Activated naive CD4-positive, alpha-beta T cell treated with anti-CD3 and anti-CD28 coated beads, Interleukin-2, amount 50 U/mL, for 16 hours (primary cell): ENCODE measurements around the gene STK24.
"Not testable (repeated sequence)": the region's sequence is repeated elsewhere in the genome, so short reads cannot be mapped to it uniquely, and the experiment has no call there.

ENCODE experiments used
- DNase-seq: peaks from one replicate; pipeline ENCODE4 v3.0.0-alpha.2; 2020

The STK24 gene

GRCh38 chr13:98576963-98577835 lies at the start of gene STK24:
Gene STK24, minus strand, starts transcription at chr13:98577107. Its CDS starts 321 bp downstream, at chr13:98576786.
- peak; percentile 61 for DNase-seq

- DNase-seq, result no peak
Observed at GRCh38 chr13:98626298-98626935, 49.5 kb upstream of the STK24 start.

GRCh38 chr13:98624589-98624988 lies 47.7 kb upstream of the STK24 start:
- DNase-seq, result not testable (repeated sequence)

- DNase-seq, result no peak
Observed at GRCh38 chr13:98622931-98623331, 46.0 kb upstream of the STK24 start.

- DNase-seq, result no peak
Observed at GRCh38 chr13:98619556-98619955, 42.6 kb upstream of the STK24 start.

GRCh38 chr13:98615595-98615994 lies 38.7 kb upstream of the STK24 start:
- DNase-seq, result not testable (repeated sequence)

GRCh38 chr13:98613591-98613990 lies 36.7 kb upstream of the STK24 start:
- DNase-seq, result no peak

- no peak for DNase-seq
Observed at GRCh38 chr13:98609756-98610155, 32.8 kb upstream of the STK24 start.

- DNase-seq, result no peak
Observed at GRCh38 chr13:98606296-98606695, 29.4 kb upstream of the STK24 start.

GRCh38 chr13:98599502-98600328 lies 22.8 kb upstream of the STK24 start:
- no peak for DNase-seq

- no peak for DNase-seq
Observed at GRCh38 chr13:98598043-98598442, 21.1 kb upstream of the STK24 start.

- no peak for DNase-seq
Observed at GRCh38 chr13:98595134-98595533, 18.2 kb upstream of the STK24 start.

- DNase-seq, result no peak
Observed at GRCh38 chr13:98592362-98592732, 15.4 kb upstream of the STK24 start.

GRCh38 chr13:98591721-98592361 lies 14.9 kb upstream of the STK24 start:
- DNase-seq, result no peak

- not testable (repeated sequence) for DNase-seq
Observed at GRCh38 chr13:98590471-98590870, 13.6 kb upstream of the STK24 start.

- not testable (repeated sequence) for DNase-seq
Observed at GRCh38 chr13:98589516-98589915, 12.6 kb upstream of the STK24 start.

GRCh38 chr13:98586400-98587345 lies 9.8 kb upstream of the STK24 start:
- no peak for DNase-seq

- DNase-seq, result no peak
Observed at GRCh38 chr13:98585946-98586345, 9.0 kb upstream of the STK24 start.

- DNase-seq, result no peak
Observed at GRCh38 chr13:98585398-98585754, 8.5 kb upstream of the STK24 start.

- DNase-seq, result no peak
Observed at GRCh38 chr13:98584668-98585397, 7.9 kb upstream of the STK24 start.

- no peak for DNase-seq
Observed at GRCh38 chr13:98582947-98583346, 6.0 kb upstream of the STK24 start.
